Calu3 (cell line): ENCODE data around the gene WDR38. TPM values are rescaled to one million over a fixed set of nuclear protein-coding genes. Genes with fewer than 3 reads are reported as not detected.

ENCODE experiments used
- BruUV-seq: library from RNA; stranded (reverse); fragments of 400-500 nt; replicated peaks from 2 replicates; lab custom pipeline; 2021; lab: Mats Ljungman, UMichigan
- CTCF ChIA-PET: fragments of 300-600 bp; sonication (Branson Sonifier 250); formaldehyde crosslinking; loops from one replicate; lab custom pipeline; 2022; ENCODE audit warnings: antibody characterized with exemption; lab: Charles Lee
- DNase-seq: peaks from one replicate; pipeline ENCODE4 v3.0.0; 2022
- H3K27ac Mint-ChIP-seq: one replicate; pipeline ENCODE4 v1.8.0; 2022; ENCODE audit warnings: mixed read lengths; ENCODE audit not compliant: unreplicated experiment
- H3K27me3 Mint-ChIP-seq: one replicate; pipeline ENCODE4 v1.8.0; 2022; ENCODE audit warnings: mixed read lengths; ENCODE audit not compliant: unreplicated experiment
- H3K36me3 Mint-ChIP-seq: one replicate; pipeline ENCODE4 v1.8.0; 2022; ENCODE audit warnings: mild to moderate bottlenecking, moderate library complexity, mixed read lengths; ENCODE audit not compliant: insufficient read depth, unreplicated experiment
- H3K4me1 Mint-ChIP-seq: one replicate; pipeline ENCODE4 v1.8.0; 2022; ENCODE audit warnings: mild to moderate bottlenecking, low read depth, mixed read lengths; ENCODE audit not compliant: unreplicated experiment
- H3K4me3 Mint-ChIP-seq: one replicate; pipeline ENCODE4 v1.8.0; 2022; ENCODE audit warnings: mild to moderate bottlenecking, low read depth, moderate library complexity, mixed read lengths; ENCODE audit not compliant: unreplicated experiment
- H3K9me3 Mint-ChIP-seq: one replicate; pipeline ENCODE4 v1.8.0; 2022; ENCODE audit warnings: low read depth, mixed read lengths; ENCODE audit not compliant: unreplicated experiment
- intact Hi-C: fragments of 100-400 bp; cut with micrococcal nuclease; formaldehyde crosslinking; loops from one replicate; pipeline ENCODE4 v1.10.0; 2022; ENCODE audit not compliant: unreplicated experiment
- total RNA-seq: library from RNA; stranded (reverse); gene quantifications from 2 replicates; pipeline ENCODE4 v1.2.3, GENCODE V29; 2022
- TF ChIP-seq, protein P1 (sequence below): fragments of 200-600 bp; IDR thresholded peaks from one replicate; pipeline ENCODE4 v1.8.0; 2022; ENCODE audit warnings: antibody characterized with exemption; ENCODE audit not compliant: unreplicated experiment

Gene WDR38
- total RNA-seq, 1 experiment from 2014 or later = not detected

DNA sequence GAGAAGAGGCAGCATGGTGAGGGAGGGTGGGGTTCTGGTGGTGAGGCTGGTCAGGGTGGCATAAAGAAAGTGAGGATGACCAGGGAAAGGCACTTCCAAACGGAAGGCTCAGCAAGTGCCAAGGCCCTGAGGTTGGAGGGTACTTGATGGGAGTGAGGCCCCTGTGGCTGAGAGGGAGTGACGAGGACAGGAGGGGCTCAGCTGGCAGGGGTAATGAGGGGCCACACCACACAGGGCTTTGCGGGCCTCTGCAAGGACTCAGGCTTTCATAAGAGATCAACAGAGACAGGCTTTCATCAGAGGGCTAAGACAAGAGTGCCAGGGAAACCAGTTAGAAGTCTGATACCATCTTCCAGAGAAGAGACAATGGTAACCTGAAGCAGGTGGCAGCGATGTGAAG lies 32.3 kb downstream of the WDR38 start:
- H3K27me3 Mint-ChIP-seq = no peaks in the 10 kb centered on the region
- CTCF ChIA-PET = no interaction called here
- no peaks in the 10 kb centered on the region for H3K9me3 Mint-ChIP-seq
- no peak overlapping the region for H3K4me3 Mint-ChIP-seq
- TF ChIP-seq, protein P1, sequence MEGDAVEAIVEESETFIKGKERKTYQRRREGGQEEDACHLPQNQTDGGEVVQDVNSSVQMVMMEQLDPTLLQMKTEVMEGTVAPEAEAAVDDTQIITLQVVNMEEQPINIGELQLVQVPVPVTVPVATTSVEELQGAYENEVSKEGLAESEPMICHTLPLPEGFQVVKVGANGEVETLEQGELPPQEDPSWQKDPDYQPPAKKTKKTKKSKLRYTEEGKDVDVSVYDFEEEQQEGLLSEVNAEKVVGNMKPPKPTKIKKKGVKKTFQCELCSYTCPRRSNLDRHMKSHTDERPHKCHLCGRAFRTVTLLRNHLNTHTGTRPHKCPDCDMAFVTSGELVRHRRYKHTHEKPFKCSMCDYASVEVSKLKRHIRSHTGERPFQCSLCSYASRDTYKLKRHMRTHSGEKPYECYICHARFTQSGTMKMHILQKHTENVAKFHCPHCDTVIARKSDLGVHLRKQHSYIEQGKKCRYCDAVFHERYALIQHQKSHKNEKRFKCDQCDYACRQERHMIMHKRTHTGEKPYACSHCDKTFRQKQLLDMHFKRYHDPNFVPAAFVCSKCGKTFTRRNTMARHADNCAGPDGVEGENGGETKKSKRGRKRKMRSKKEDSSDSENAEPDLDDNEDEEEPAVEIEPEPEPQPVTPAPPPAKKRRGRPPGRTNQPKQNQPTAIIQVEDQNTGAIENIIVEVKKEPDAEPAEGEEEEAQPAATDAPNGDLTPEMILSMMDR = no peak
- intact Hi-C loops = no loop called here
- no TSS peak for BruUV-seq
- DNase-seq = no peak
- H3K36me3 Mint-ChIP-seq = peaks cover 9% of the 10 kb centered on the region
- H3K27ac Mint-ChIP-seq = no peak overlapping the region
- no peaks in the 10 kb centered on the region for H3K4me1 Mint-ChIP-seq

DNA sequence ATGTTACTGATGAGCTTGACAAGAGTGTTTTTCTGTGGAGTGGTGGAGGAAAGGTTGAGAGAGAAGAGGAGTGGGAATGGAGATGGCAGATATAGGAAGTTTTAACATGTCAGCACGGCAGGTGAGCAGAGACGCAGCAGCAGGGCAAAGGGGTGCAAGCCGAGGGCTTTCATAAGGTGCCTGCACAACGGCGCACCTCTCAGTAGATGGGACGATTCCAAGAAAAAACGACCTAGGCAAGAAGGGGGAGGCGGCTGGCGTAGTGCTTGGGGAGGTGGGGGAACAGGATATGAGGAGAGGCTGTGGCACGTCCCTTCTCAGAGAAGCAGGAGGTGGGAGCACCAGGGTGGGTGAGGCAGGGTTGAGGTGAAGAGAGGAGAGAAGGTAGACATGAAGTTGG lies 33.2 kb downstream of the WDR38 start:
- H3K9me3 Mint-ChIP-seq = no peaks in the 10 kb centered on the region
- H3K27ac Mint-ChIP-seq = no peak overlapping the region
- CTCF ChIA-PET = no interaction called here
- no peaks in the 10 kb centered on the region for H3K4me1 Mint-ChIP-seq
- no peak overlapping the region for H3K4me3 Mint-ChIP-seq
- no peak for DNase-seq
- H3K27me3 Mint-ChIP-seq = no peaks in the 10 kb centered on the region
- intact Hi-C loops = no loop called here
- TF ChIP-seq, protein P1 = no peak
- peaks cover 16% of the 10 kb centered on the region for H3K36me3 Mint-ChIP-seq
- no TSS peak for BruUV-seq

DNA sequence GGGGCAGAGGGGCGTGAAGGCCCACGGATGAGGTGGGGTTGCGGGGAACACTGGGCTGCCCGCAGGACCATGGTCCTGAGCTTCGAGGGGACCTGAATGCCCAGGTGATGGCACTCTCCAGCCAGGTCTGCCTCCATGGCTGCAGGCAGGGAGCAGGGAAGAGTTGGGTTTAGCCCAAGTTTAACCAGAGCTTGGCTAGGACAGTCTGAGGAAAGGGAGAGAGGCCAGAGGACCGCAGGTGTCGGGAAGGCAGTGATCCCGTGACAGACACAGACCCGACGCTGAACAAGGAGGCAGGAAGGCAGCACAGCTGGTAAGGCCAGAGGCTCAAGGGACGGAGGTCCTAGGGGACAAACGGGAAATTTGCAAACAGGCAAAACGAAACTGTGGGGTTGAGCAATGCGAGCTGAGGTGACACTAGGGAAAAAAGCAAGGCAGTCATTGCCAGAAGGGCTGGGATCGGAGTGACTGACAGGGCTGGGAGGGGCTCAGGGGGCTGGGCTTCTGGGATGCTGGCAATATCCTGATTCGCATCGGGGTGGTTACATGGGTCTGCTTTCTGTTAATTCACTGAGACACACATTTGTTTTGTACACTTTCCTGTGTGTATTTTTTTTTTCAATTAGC lies 33.7 kb downstream of the WDR38 start:
- H3K4me1 Mint-ChIP-seq = no peaks in the 10 kb centered on the region
- H3K4me3 Mint-ChIP-seq = no peak overlapping the region
- TF ChIP-seq, protein P1 = no peak
- no peak overlapping the region for H3K27ac Mint-ChIP-seq
- intact Hi-C loops = no loop called here
- no peaks in the 10 kb centered on the region for H3K27me3 Mint-ChIP-seq
- H3K36me3 Mint-ChIP-seq = peaks cover 16% of the 10 kb centered on the region
- DNase-seq = no peak
- no peaks in the 10 kb centered on the region for H3K9me3 Mint-ChIP-seq
- CTCF ChIA-PET = no interaction called here
- no TSS peak for BruUV-seq

DNA sequence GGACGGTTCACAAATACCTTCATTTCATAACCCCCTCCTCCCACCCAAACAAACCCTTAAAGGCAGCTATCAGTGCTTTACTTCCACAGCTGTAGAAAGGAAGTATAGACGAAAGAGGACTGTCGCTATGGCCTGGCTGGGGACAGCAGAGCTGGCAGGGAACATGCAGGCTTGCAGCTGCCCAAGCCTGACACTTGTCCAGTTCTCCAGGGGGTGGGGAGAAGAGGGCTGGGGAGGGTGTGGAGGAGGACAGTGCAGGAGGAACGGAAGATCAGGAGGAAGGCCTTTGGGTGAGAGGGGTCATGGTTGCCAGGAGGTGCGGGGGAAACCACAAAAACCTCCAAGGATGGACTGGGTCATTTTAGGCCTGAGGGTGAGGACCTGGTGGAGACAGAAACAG lies 34.6 kb downstream of the WDR38 start:
- H3K4me1 Mint-ChIP-seq = no peaks in the 10 kb centered on the region
- BruUV-seq = no TSS peak
- peaks cover 16% of the 10 kb centered on the region for H3K36me3 Mint-ChIP-seq
- H3K9me3 Mint-ChIP-seq = no peaks in the 10 kb centered on the region
- no peaks in the 10 kb centered on the region for H3K27me3 Mint-ChIP-seq
- H3K27ac Mint-ChIP-seq = no peak overlapping the region
- TF ChIP-seq, protein P1 = no peak
- CTCF ChIA-PET = no interaction called here
- no peak for DNase-seq
- intact Hi-C loops = no loop called here
- H3K4me3 Mint-ChIP-seq = no peak overlapping the region
